Skeletal muscle tissue (tissue), 4 donors: ENCODE data around the gene MEF2A. TPM values are rescaled to one million over a fixed set of nuclear protein-coding genes. Genes with fewer than 3 reads are reported as not detected.
"Not testable (repeated sequence)": the region's sequence is repeated elsewhere in the genome, so short reads cannot be mapped to it uniquely, and the experiment has no call there.

Experiments used
- H3K27ac ChIP-seq: one replicate; pipeline ENCODE4 v1.7.0; 2013; ENCODE audit warnings: mild to moderate bottlenecking, low read depth, low read length, inconsistent platforms
- H3K27me3 ChIP-seq, 3 donors: one replicate each; pipeline ENCODE4 v1.7.0; 2013; ENCODE audit warnings: low read length in 3 of 3; ENCODE audit not compliant: control insufficient read depth in 3 of 3, insufficient read depth in 3 of 3
- H3K36me3 ChIP-seq, 3 donors: one replicate each; pipeline ENCODE4 v1.7.0; 2013; ENCODE audit warnings: low read length in 3 of 3; ENCODE audit not compliant: control insufficient read depth in 3 of 3, insufficient read depth in 3 of 3
- H3K4me1 ChIP-seq, 3 donors: one replicate each; pipeline ENCODE4 v1.7.0; 2013; ENCODE audit warnings: low read length in 3 of 3, mild to moderate bottlenecking in 3 of 3; ENCODE audit not compliant: control insufficient read depth in 3 of 3, insufficient read depth in 3 of 3
- H3K4me3 ChIP-seq, 3 donors: one replicate each; pipeline ENCODE4 v1.7.0; 2013; ENCODE audit warnings: low read length in 3 of 3
- H3K9ac ChIP-seq, 3 donors: one replicate each; pipeline ENCODE4 v1.7.0; 2013; ENCODE audit warnings: low read length in 3 of 3, mild to moderate bottlenecking in 3 of 3, moderate library complexity in 2 of 3, low read depth in 1 of 3
- H3K9me3 ChIP-seq, 3 donors: one replicate each; pipeline ENCODE4 v1.7.0; 2013; ENCODE audit warnings: low read length in 3 of 3; ENCODE audit not compliant: control insufficient read depth in 3 of 3
- total RNA-seq: library from RNA; depleted of rRNA; stranded (reverse); fragments of >200 nt; gene quantifications from one replicate; pipeline ENCODE4 v1.2.3, GENCODE V29; 2014
- donor health status: Osteomylitis.

MEF2A gene
- total RNA-seq, 1 donor from 2014 or later = 29.7 TPM

DNA sequence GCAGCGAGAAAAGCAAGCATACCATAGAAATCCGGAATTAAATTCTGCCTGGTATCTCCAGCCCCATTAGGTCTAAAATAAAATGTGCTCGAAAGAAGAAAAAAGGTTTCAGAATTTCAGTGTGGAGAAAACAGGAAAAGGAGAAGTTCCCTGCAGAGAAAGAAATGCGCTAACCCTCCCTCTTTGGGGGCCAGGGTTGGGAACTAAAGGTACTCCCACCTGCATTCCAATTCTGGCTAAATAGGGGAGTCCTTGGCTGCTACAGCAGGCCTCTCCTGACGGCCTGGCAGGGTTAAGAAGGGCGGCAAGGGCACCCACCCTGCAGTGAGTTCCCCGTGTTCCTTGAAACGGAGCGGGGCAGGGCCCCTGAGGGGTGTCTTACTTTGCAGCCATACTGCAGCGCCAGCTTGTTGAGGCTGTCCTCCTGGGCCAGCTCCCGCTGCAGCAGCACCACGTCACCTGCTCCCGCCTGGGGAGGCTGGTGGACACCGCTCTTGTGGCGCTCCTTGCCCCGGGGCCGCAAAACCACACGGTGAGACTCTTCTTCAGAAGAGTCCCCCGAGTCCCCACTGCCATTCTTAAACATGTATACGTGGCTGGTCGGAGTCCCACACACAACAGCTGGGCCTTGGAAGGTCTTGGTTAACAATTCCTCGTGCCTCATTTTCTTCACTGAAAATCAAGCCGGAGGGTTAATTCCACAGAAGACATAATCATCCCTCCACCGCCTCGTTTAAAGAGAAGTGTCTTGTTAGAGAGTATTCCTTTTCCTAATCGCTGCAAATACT lies 165.7 kb downstream of the MEF2A start:
- H3K36me3 ChIP-seq = peaks cover 0 to 9% (median 2%) of the 10 kb centered on the region in 3 donors
- H3K27ac ChIP-seq = no peak overlapping the region
- H3K4me3 ChIP-seq = peak overlapping the region in 1 of 3 donors; percentile 83
- H3K9me3 ChIP-seq = no peaks in the 10 kb centered on the region
- peak overlapping the region in 1 of 3 donors; percentile 92 for H3K9ac ChIP-seq
- H3K27me3 ChIP-seq = no peaks in the 10 kb centered on the region
- H3K4me1 ChIP-seq = peaks cover 27 to 42% (median 30%) of the 10 kb centered on the region in 3 donors

- peaks cover 27 to 42% (median 30%) of the 10 kb centered on the region in 3 donors for H3K4me1 ChIP-seq
- H3K4me3 ChIP-seq = peak overlapping the region; percentile 77 to 83 (median 77)
- no peaks in the 10 kb centered on the region for H3K27me3 ChIP-seq
- peak overlapping the region; percentile 88 for H3K27ac ChIP-seq
- no peaks in the 10 kb centered on the region for H3K9me3 ChIP-seq
- H3K36me3 ChIP-seq = peaks cover 0 to 9% (median 2%) of the 10 kb centered on the region in 3 donors
- H3K9ac ChIP-seq = peak overlapping the region; percentile 83 to 92 (median 84)
Measured at GRCh38 chr15:99732124-99732750, 166.5 kb downstream of the MEF2A start.

GRCh38 chr15:99732751-99733267 lies 167.0 kb downstream of the MEF2A start:
- Histone ChIP-seq H3K9me3 (no peaks in the 10 kb centered on the region), H3K36me3 (peaks cover 0 to 9% (median 2%) of the 10 kb centered on the region in 3 donors), H3K4me3 (peak overlapping the region; percentile 77 to 83 (median 77)), H3K27me3 (no peaks in the 10 kb centered on the region), H3K27ac (peak overlapping the region; percentile 88), H3K4me1 (peaks cover 24 to 36% (median 25%) of the 10 kb centered on the region in 3 donors), H3K9ac (peak overlapping the region; percentile 83 to 92 (median 84))

DNA sequence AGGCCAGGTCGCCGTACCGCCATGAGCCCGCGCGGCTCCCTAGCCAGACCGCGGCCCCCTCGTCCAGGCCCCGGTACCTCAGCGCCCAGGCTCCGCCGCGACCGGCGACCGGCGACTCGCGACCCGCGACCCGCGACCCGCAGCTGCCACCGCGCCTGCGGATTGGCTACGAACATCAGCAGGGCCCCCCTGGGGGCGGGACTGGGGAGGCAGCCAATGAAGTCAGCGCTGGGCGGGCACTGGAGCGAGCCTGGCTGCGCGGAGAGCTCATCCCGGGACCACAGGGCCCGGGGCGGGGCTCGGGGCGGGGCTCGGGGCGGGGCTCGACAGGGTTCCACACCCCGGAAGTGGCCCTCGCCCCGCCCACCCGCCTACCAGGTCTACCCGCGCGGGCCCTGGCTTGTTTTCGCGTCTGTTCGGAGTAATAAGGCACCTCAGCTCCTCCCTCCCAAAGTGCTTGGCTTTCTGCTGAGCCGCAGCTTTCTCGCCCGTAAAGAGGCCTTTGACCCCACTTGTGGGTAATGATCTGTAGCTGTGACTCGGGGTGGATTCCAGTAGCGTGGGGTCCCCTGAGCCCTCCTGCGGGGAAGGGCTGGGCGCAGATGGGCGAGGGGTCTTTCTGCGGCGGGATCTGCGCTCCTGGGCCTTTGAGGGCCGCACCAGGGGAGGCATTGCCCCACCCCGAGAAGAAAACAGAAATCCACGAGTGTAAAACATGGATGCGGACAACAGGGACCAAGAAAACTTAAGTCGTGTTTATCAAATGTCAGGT lies 167.7 kb downstream of the MEF2A start, which contains the start of gene LYSMD4:
Gene LYSMD4 (minus strand): TSS at position 170 of the 772 bp plus-strand sequence. CDS start 1,438 bp downstream, outside the sequence.
- Histone ChIP-seq H3K9me3 (no peaks in the 10 kb centered on the region), H3K4me3 (peak within 1 kb of the TSS; percentile 77 to 83 (median 77)), H3K27me3 (no peaks in the 10 kb centered on the region), H3K27ac (peak within 1 kb of the TSS; percentile 88), H3K9ac (peak within 1 kb of the TSS; percentile 87 to 92 (median 88)), H3K4me1 (peaks cover 19 to 30% (median 19%) of the 10 kb centered on the region in 3 donors), H3K36me3 (peaks cover 0 to 6% (median 2%) of the 10 kb centered on the region in 3 donors)

DNA sequence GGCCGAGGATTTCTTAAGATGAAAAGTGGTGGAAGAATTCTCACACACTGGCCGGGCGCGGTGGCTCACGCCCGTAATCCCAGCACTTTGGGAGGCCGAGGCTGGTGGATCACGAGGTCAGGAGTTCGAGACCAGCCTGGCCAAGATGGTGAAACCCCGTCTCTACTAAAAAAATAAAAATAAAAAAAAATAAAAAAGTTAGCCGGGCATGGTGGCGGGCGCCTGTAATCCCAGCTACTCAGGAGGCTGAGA lies 168.2 kb downstream of the MEF2A start:
- not testable (repeated sequence) for H3K9me3 ChIP-seq, H3K27me3 ChIP-seq, H3K36me3 ChIP-seq
- Histone ChIP-seq H3K27ac (peak overlapping the region; percentile 88), H3K4me3 (peak overlapping the region; percentile 71 to 82 (median 75)), H3K4me1 (peaks cover 13 to 25% (median 14%) of the 10 kb centered on the region in 3 donors), H3K9ac (peak overlapping the region in 2 of 3 donors; percentile 88)

- no peak overlapping the region for H3K4me3 ChIP-seq
- H3K27me3 ChIP-seq = no peaks in the 10 kb centered on the region
- H3K9me3 ChIP-seq = no peaks in the 10 kb centered on the region
- peaks cover 10 to 19% (median 10%) of the 10 kb centered on the region in 3 donors for H3K4me1 ChIP-seq
- H3K27ac ChIP-seq = no peak overlapping the region
- H3K36me3 ChIP-seq = peaks cover 0 to 2% (median 0%) of the 10 kb centered on the region in 3 donors
- H3K9ac ChIP-seq = no peak overlapping the region
Measured at GRCh38 chr15:99734575-99734974, 168.8 kb downstream of the MEF2A start.

GRCh38 chr15:99735868-99736267 lies 170.1 kb downstream of the MEF2A start:
- Histone ChIP-seq H3K27me3 (no peaks in the 10 kb centered on the region), H3K4me1 (peaks cover 10 to 13% (median 10%) of the 10 kb centered on the region in 3 donors), H3K27ac (no peak overlapping the region), H3K4me3 (no peak overlapping the region), H3K36me3 (peaks cover 0 to 2% (median 0%) of the 10 kb centered on the region in 3 donors), H3K9me3 (no peaks in the 10 kb centered on the region), H3K9ac (no peak overlapping the region)

DNA sequence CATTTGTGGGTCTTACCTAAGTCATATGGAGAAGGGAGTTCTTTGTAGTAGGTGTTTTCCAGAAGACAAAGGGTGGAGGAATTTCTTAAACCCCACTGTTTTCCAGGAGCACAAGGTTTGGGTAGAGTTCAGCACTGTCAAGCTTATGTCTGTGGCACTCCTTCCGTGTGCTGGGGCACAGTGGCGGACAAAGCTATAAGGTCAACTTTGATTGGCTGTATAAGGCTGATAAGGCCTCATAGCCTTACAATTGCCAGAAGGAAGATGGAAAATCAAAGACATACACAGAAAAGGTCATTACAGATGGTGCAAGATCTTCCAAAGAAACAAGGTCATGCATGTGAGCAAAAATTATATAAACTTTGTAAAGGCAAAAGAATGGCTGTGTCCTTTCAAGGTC lies 170.9 kb downstream of the MEF2A start:
- H3K4me1 ChIP-seq = peaks cover 7 to 10% (median 10%) of the 10 kb centered on the region in 3 donors
- no peak overlapping the region for H3K9ac ChIP-seq
- H3K4me3 ChIP-seq = no peak overlapping the region
- no peaks in the 10 kb centered on the region for H3K27me3 ChIP-seq
- no peaks in the 10 kb centered on the region for H3K9me3 ChIP-seq
- no peak overlapping the region for H3K27ac ChIP-seq
- no peaks in the 10 kb centered on the region for H3K36me3 ChIP-seq

GRCh38 chr15:99738021-99738847 lies 172.4 kb downstream of the MEF2A start:
- Histone ChIP-seq H3K4me1 (no peaks in the 10 kb centered on the region), H3K27me3 (no peaks in the 10 kb centered on the region), H3K4me3 (no peak overlapping the region), H3K9me3 (no peaks in the 10 kb centered on the region), H3K9ac (no peak overlapping the region), H3K36me3 (no peaks in the 10 kb centered on the region), H3K27ac (no peak overlapping the region)
